ENCODE results near the gene FCHSD1.

DNA sequence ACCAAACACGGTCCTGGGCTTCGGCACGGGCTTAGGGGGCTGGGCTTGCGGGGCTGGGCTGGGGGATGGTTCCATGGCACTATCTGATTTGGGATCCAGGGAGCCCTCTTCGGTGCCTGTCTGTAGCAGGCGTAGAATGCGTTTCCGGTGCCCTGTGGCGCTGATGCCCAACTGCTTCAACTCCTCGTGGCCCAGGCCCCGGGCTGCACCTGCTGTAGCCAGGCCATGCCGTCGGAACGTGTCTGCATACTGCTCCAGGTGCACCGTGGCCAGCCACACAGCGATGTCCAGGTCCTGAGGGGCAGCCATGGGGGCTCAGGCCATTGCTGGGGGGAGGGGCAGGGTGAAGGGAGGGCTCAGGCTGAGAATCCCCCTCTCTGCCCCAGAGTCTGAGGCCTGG is 29.0 kb upstream of the FCHSD1 start:
- TF ChIP-seq POLR2AphosphoS5 (IDR thresholded peaks at IDR 0.05): no peak
- TF ChIP-seq EP300 (IDR thresholded peaks at IDR 0.05): no peak
- no peak for TF ChIP-seq CTCF (IDR thresholded peaks at IDR 0.05)

Measured in stomach (tissue), 4 donors.